DMS53 (cell line): ENCODE results near the gene ATP8B4.

Source experiments
- DNase-seq: peaks from one replicate; lab custom pipeline; 2025; lab: John Stamatoyannopoulos, UW

The ATP8B4 gene

GRCh38 chr15:50064673-50065072, 54.4 kb downstream of the ATP8B4 start:
- no peak for DNase-seq

GRCh38 chr15:50063226-50063625, 55.8 kb downstream of the ATP8B4 start:
- no peak for DNase-seq

GRCh38 chr15:50061503-50061902, 57.5 kb downstream of the ATP8B4 start:
- no peak for DNase-seq

GRCh38 chr15:50059883-50060282, 59.1 kb downstream of the ATP8B4 start:
- DNase-seq: no peak

GRCh38 chr15:50059203-50059772, 59.7 kb downstream of the ATP8B4 start:
- peak; percentile 58 for DNase-seq

GRCh38 chr15:50057905-50058639, 61.0 kb downstream of the ATP8B4 start:
- DNase-seq: peak; percentile 63

GRCh38 chr15:50057196-50057595, 61.8 kb downstream of the ATP8B4 start:
- no peak for DNase-seq

- DNase-seq: no peak
Measured at GRCh38 chr15:50055750-50056157, 63.3 kb downstream of the ATP8B4 start.

GRCh38 chr15:50055332-50055731, 63.7 kb downstream of the ATP8B4 start:
- no peak for DNase-seq

GRCh38 chr15:50053055-50053856, 65.8 kb downstream of the ATP8B4 start:
- no peak for DNase-seq

GRCh38 chr15:50051811-50052419, 67.1 kb downstream of the ATP8B4 start:
- peak; percentile 88 for DNase-seq

- no peak for DNase-seq
Measured at GRCh38 chr15:50050986-50051743, 67.9 kb downstream of the ATP8B4 start.

GRCh38 chr15:50049871-50050270, 69.2 kb downstream of the ATP8B4 start:
- peak; percentile 13 for DNase-seq

- no peak for DNase-seq
Measured at GRCh38 chr15:50046867-50047266, 72.2 kb downstream of the ATP8B4 start.

- no peak for DNase-seq
Measured at GRCh38 chr15:50046159-50046558, 72.9 kb downstream of the ATP8B4 start.

GRCh38 chr15:50044904-50045303, 74.1 kb downstream of the ATP8B4 start:
- no peak for DNase-seq

- no peak for DNase-seq
Measured at GRCh38 chr15:50044406-50044805, 74.6 kb downstream of the ATP8B4 start.

- no peak for DNase-seq
Measured at GRCh38 chr15:50042775-50043174, 76.3 kb downstream of the ATP8B4 start.

GRCh38 chr15:50030456-50030855, 88.6 kb downstream of the ATP8B4 start:
- no peak for DNase-seq

GRCh38 chr15:50028326-50028725, 90.7 kb downstream of the ATP8B4 start:
- peak; percentile 11 for DNase-seq

- DNase-seq: no peak
Measured at GRCh38 chr15:50024281-50024680, 94.8 kb downstream of the ATP8B4 start.

- no peak for DNase-seq
Measured at GRCh38 chr15:50018491-50018890, 100.5 kb downstream of the ATP8B4 start.
